Melanocyte of skin (primary cell): ENCODE data around the gene MAGEC2. TPM values are rescaled to one million over a fixed set of nuclear protein-coding genes. Genes with fewer than 3 reads are reported as not detected.

ENCODE experiments used
- total RNA-seq, 2 donors: library from RNA; depleted of rRNA; stranded (reverse); fragments of >200 nt; gene quantifications; 2 replicates each; pipeline ENCODE4 v1.2.3, GENCODE V29; 2012

Gene MAGEC2, protein sequence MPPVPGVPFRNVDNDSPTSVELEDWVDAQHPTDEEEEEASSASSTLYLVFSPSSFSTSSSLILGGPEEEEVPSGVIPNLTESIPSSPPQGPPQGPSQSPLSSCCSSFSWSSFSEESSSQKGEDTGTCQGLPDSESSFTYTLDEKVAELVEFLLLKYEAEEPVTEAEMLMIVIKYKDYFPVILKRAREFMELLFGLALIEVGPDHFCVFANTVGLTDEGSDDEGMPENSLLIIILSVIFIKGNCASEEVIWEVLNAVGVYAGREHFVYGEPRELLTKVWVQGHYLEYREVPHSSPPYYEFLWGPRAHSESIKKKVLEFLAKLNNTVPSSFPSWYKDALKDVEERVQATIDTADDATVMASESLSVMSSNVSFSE
- not detected for total RNA-seq

DNA sequence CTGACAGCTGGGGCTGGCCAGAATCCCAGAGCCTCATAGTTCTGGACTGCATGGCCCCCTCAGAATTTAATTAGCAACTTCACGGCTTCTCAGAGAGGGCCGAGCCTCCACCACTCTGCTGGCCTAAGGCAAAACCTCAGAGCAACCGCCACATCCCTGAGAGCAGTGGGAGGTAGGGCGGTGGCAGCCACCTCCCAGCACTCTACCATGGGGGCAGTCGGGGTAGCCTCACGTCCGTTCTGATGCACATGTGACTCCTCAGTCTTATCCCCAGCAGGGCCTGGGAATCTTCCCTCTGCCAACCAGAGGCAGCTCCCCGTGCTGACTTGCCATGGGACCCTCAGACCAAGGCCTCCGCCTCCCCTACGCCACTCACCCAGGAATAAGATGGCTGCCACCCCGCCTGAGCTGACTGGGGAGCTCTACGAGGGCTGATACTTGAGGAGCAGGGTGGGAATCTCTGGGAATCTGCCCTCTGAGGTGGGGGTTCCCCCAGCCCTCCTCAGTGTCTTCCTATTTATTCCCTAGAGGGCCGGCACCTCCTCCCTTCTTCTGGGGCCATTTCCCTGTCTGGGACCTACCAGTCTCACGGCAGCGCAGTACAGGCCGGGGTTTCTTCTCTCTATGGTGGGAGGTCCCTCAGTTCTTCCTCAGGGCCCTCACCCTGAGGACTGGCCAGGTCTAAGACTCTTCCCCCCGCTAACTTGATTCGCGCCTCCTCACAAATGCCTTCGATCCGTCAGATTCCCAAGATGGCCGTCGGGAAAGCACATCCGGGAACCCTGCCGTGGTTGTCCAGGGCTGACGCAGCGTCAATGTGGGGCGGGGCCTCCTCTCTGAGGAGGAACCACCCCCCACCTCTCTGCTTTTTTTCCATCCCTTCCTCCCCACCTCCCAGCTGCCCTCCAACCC lies at the start of gene MAGEC2:
Gene MAGEC2 (minus strand): TSS at position 769 of the 912 bp plus-strand sequence. CDS start 1,303 bp downstream, outside the sequence.

